Hindlimb muscle (tissue), 1 donor: ENCODE measurements around the gene CLHC1. TPM values are rescaled to one million over a fixed set of nuclear protein-coding genes. Genes with fewer than 3 reads are reported as not detected.
"Not testable (repeated sequence)": the region's sequence is repeated elsewhere in the genome, so short reads cannot be mapped to it uniquely, and the experiment has no call there.

Experiments
- DNase-seq: peaks from one replicate; pipeline ENCODE4 v3.0.0-alpha.2; 2013
- polyA plus RNA-seq: library from polyadenylated mRNA; unstranded; fragments of 120-200 nt; gene quantifications from one replicate; pipeline ENCODE4 v1.2.1, GENCODE V29; 2013; ENCODE audit not compliant: insufficient read length

The CLHC1 gene
- polyA plus RNA-seq, 1 donor, result 15.4 TPM

- DNase-seq, result no peak
These were observed 478 bp downstream of the CLHC1 start for GRCh38 chr2:55231546-55232083.

GRCh38 chr2:55230551-55230950 lies 1.5 kb downstream of the CLHC1 start:
- DNase-seq, result no peak

GRCh38 chr2:55229221-55229620 lies 2.9 kb downstream of the CLHC1 start:
- DNase-seq, result no peak

- DNase-seq, result no peak
These were observed 3.9 kb downstream of the CLHC1 start for GRCh38 chr2:55228226-55228563.

GRCh38 chr2:55227437-55228225 lies 4.5 kb downstream of the CLHC1 start:
- not testable (repeated sequence) for DNase-seq

GRCh38 chr2:55225481-55226020 lies 6.5 kb downstream of the CLHC1 start:
- DNase-seq, result no peak

GRCh38 chr2:55224761-55225261 lies 7.3 kb downstream of the CLHC1 start:
- no peak for DNase-seq

GRCh38 chr2:55223958-55224760 lies 7.9 kb downstream of the CLHC1 start:
- DNase-seq, result no peak

- DNase-seq, result no peak
These were observed 18.3 kb downstream of the CLHC1 start for GRCh38 chr2:55213822-55214221.

- no peak for DNase-seq
These were observed 27.1 kb downstream of the CLHC1 start for GRCh38 chr2:55204950-55205349.

GRCh38 chr2:55204536-55204935 lies 27.6 kb downstream of the CLHC1 start:
- no peak for DNase-seq

GRCh38 chr2:55200416-55200815 lies 31.7 kb downstream of the CLHC1 start:
- no peak for DNase-seq

- DNase-seq, result no peak
These were observed 35.6 kb downstream of the CLHC1 start for GRCh38 chr2:55196526-55196925.

GRCh38 chr2:55191888-55192287 lies 40.2 kb downstream of the CLHC1 start:
- DNase-seq, result not testable (repeated sequence)

- DNase-seq, result not testable (repeated sequence)
These were observed 45.3 kb downstream of the CLHC1 start for GRCh38 chr2:55186837-55187236.

GRCh38 chr2:55180374-55180773 lies 51.7 kb downstream of the CLHC1 start:
- no peak for DNase-seq

GRCh38 chr2:55176094-55176415 lies 56.0 kb downstream of the CLHC1 start:
- no peak for DNase-seq

GRCh38 chr2:55175254-55176093 lies 56.6 kb downstream of the CLHC1 start:
- no peak for DNase-seq

- no peak for DNase-seq
These were observed 58.5 kb downstream of the CLHC1 start for GRCh38 chr2:55173438-55174054.

GRCh38 chr2:55169915-55170314 lies 62.2 kb downstream of the CLHC1 start:
- DNase-seq, result no peak

GRCh38 chr2:55169359-55169758 lies 62.7 kb downstream of the CLHC1 start:
- DNase-seq, result no peak
